ENCODE measurements around the gene PDE4D.
"Not testable (repeated sequence)": the region's sequence is repeated elsewhere in the genome, so short reads cannot be mapped to it uniquely, and the experiment has no call there.

The PDE4D gene

DNA sequence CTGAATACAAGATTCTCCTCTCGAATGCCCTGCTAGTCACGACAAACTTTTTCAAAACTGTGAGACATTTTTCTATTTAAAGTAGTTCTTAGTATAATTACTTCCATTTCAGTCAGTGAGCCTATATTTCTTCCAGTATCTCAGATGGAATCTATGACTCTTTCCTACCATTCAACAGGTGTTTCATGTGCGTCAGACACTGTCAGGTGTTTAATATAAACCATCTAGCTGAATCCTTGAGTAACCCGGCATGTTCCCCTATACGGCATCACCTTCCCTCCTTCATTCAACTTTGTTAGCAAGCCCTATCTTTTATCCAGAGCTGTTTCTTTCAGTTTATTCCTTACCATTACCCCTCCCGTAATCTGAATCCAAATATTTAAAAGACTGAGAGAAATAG, 891.8 kb downstream of the PDE4D start:
- DNase-seq (ENCODE audit: low read depth): no peak

DNA sequence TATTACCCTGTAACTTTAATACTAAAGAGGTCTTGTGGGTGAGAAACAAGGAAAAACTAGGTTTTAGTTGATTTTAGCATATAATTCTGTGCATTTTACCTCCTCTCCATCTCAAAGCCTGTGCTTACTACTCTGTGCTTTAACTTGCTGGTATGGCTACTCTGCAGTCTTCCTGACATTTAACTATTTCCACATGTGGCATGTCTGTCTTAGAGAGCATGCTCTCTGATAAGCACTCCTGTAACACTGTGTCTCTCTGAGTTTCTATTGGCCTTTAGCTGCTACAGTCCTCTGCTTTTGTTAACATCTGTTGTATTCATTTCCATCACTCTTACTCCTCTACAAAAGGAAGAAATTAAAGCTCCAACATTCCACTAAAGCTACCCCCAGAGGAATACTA, 892.4 kb downstream of the PDE4D start:
- no peak for DNase-seq (ENCODE audit: low read depth)

DNA sequence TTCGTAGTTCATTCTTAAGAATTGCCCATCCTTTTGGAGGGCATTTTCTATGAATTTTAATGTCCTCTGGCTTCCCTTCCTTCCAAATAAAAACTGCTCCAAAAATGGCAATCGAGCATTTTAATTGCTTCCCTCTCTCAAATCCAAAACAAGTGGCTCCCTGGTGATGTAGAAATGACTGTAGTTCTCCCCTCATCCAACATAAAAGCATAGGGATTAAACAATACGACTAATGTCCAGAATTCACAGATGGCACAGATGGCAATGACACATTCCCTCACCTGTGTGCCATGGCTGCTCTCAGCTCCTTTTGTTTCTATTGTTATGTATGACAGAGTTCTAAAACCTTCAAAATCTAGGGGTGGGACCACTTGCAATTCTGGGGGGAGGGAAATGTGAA, 893.3 kb downstream of the PDE4D start:
- DNase-seq (ENCODE audit: low read depth): no peak

DNA sequence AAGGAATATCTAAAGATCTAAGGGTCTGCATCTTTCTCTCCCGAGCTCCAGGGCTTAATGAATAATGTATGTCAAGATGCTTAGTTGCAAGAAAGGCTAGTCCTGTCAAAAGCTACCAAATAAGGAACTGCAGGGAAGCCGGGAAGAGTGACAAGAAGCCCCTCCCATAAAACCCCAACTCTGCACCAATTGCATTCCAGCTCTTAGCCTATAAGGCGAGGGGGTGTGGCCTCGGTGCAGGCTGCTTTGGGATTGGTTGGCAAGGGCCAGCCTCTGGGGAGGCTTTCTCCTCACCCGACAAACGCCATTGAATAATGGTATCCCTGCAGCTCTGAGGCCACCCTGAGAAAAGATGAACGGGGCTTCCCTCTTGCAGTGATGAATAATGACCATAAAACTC, 893.7 kb downstream of the PDE4D start:
- no peak for DNase-seq (ENCODE audit: low read depth)

DNA sequence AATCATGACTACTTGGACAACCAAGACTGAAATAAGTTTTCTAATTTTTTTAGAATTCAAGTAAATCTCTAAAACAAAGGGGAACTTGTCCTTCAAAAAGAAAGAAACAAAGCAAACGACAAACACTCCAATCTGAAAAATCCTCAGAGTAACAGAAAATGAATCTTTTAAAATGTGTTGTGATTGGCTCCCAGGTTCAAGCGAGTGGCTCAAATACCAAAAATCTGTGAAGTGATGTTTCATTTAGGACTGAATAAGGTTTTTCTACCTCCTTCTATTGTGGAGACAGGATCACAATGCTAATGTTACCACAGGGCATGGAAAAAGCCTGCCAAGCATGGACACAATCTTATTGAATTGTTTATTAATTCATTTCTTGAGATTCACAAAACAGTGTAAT, 895.0 kb downstream of the PDE4D start:
- no peak for DNase-seq (ENCODE audit: low read depth)

DNA sequence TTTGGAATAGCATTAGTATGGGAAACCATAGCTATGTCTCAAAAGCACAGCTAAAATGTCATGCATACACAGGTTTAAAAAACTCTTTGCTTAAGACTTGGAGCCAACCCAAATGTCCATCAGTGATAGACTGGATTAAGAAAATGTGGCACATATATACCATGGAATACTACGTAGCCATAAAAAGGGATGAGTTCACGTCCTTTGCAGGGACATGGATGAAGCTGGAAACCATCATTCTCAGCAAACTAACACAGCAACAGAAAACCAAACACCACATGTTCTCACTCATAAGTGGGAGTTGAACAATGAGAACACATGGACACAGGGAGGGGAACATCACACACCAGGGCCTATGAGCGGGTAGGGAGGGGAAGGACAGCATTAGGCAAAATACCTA, 897.7 kb downstream of the PDE4D start:
- DNase-seq (ENCODE audit: low read depth): not testable (repeated sequence)

DNA sequence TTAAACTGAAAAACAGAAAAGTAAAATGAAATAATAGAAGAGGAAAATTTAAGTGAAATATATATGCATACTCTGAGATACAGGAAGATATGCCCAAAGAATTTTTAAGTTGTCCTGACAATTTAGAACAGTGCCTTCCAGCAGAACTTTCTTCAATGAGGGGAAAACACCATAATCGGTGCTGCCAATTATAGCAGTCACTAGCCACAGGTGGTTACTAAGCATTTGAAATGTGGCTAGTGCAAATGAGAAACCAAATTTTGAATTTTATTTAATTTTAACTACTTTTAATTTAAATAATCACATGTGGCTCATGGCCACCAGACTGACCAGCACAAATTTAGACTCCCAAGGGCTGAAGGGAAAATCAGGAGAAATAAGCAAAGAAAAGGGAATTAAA, 900.1 kb downstream of the PDE4D start:
- DNase-seq (ENCODE audit: low read depth): no peak

DNA sequence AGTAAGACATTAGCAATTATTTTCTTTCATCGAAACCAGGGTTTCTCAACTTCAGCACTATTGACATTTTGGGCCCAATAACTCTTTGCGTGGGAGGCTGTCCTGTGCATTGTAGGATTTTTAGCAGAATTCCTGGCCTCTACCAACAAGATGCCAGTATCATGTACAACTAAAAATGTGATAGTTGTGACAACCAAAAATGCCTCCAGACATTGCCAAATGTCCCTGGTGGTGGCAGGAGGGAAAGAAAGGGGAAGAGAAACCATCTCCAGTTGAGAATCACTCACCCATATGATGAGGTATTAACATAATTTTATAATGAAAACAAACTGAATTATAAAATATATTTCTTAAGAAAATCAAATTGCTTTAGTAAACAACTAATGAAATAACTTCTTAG, 904.6 kb downstream of the PDE4D start:
- DNase-seq (ENCODE audit: low read depth): no peak

DNA sequence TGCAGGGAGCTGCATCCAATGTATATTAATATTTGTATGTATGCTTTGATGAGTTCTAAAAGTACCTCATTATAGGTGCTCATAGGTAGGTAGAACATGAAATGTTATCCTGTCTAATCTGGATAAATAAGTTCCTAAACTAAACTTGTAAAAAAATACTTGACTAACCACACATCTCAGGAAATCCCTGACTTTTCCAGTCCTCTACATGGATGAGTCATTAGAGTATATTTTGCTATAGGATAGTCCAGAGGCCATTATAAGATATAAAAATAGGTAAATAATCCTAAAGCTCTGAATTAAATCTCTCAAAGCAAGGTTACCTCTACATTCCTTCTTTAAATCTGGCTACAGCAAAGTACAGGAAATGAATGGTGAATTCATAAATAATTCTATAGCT, 906.3 kb downstream of the PDE4D start:
- no peak for DNase-seq (ENCODE audit: low read depth)

DNA sequence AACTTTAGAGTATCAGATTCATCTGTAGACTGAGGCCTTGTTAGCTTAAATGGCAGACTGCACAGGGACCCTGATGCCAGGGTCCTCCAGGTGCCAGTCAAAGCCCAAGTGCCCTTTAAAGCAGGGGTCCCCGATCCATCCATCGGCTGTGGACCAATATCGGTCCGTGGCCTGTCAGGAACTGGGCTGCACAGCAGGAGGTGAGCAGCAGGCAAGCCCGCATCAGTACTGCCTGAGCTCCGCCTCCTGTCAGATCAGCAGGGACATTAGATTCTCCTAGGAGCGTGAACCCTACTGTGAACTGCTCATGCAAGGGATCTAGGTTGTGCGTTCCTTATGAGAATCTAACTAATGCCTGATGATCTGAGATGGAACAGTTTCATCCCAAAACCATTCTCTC, 907.2 kb downstream of the PDE4D start:
- DNase-seq (ENCODE audit: low read depth): no peak

DNA sequence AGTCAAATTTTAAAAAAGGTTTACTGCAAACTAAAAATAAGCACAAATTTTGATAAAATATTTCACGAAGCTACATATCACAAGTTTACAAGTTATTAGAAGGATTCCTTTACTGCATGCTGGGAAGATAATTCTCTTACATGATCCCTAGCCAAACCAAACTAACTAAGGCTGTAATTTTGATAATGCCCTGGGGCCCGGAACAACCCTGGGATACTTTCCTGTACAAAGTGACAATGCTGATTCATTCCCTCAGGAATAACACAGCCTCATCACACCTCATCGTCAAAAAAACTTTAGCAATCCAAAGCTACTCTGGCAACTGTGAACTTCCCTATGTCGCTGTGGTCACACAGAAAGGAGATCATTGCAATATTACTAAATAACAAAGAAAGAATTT, 907.8 kb downstream of the PDE4D start:
- no peak for DNase-seq (ENCODE audit: low read depth)

DNA sequence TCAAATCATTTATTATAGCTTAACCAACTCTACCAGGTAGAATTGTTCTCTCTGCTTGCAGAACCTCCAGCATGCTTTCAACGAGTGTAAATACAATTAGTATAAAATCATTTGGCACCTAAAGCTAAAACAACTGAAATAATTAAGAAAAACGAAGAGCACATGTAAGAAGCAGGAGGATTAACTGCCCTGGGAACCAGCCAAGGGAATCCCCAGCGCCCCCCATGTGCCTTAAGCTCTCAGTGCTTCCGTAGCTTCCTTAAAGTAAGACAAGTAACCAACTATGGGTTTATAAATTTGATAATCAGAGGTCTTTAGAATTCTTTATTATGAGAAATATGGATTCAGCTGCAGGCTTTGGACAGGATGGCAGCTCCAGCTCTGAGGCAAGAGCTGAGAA, 908.2 kb downstream of the PDE4D start:
- DNase-seq (ENCODE audit: low read depth): no peak

DNA sequence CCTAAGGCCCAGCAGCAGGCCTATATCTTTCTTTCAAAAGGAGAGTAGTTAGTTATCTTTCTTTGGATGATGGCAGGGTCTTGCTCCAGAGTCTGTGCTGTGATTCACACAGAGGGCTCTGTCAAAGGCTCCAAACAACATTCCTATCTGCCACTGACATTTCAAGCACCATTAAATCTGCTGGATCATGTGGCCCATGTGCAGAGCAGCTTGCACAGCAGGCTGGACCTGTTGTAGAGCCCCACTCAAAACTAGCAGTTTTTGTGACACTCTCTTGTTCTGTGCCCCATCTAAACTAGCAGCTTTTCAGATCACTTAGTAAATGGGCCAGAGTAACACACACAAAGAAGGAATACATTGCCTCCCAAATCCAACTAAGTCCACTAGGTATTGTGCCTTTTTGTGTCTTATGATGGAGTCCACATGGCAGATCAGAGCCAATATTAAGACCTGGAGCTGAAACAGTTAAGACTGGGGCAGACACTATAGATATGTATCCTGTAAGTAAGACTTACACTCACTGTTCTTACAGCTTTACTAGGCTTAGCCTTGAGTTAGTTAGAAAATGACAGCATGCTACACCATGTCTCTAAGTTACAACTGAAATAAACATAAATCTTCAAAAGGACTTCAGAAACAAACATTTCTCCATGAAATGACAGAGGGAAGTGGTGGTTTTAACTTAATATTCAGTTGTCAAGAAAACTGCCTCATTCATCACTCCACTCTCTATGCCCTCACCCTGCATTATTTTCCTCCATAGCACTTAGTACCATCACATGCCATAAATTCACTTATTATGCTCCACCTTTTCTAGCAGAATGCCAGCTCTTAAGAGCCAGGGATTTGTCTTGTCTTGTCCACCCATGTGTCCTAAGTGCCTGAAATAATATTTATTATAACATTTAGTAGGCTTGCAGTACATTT, 909.7 kb downstream of the PDE4D start:
- no peak for DNase-seq (ENCODE audit: low read depth)

DNA sequence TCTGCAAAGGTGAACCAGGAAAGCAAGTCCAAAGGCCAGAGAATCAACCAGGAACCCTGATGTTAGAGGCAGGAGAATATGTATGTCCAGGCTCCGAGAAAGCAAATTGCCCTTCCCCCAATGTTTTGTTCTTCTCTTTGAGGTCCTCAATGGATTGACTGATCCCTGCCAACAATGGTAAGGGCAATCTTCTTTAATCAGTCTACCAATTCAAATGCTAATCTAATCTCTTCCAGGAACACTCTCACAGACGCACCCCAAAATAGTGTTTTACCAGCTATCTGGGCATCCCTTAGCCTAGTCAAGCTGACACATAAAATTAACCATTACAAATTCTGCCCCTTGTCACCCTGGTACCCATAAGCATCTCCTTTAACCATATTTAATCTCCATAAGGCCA, 912.6 kb downstream of the PDE4D start:
- DNase-seq (ENCODE audit: low read depth): no peak

DNA sequence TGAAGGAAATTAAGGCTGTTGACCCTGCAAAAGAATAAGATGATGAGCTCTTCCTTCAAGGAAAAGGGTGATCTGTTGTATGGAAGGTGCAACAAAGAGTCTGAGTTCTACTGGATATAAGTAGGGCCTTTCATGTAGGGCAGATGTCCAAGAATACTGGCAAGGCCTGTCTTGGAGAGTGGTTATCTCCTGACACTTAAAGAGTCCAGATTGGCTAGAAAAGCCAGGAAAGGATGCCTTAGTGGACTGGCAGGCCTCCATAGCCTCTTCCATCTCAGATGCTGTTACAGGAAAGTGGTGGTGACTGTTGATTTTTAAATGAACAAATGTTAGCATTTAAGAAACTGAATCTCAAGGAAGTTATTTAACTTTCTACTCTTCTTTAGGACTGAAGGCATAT, 914.4 kb downstream of the PDE4D start:
- DNase-seq (ENCODE audit: low read depth): no peak

DNA sequence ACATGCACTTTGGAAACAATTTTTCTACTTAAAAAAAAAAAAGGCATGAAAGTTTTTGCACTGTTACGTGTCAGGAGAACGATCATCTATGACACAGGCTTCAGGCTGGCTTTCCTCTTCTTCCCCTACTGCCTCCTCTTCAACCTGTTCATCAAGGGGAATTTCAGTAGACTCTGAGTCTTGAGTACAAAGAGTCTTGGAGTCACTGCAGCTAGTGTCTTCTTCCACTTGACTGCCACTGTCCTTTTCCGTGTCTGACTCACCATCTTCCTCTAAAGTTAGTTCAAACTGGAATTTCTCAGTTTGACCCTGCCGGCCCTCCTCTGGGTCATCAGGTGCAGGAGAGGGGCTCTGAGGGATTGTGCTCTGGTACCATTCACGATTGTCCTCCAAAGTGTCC, 918.9 kb downstream of the PDE4D start:
- no peak for DNase-seq (ENCODE audit: low read depth)

DNA sequence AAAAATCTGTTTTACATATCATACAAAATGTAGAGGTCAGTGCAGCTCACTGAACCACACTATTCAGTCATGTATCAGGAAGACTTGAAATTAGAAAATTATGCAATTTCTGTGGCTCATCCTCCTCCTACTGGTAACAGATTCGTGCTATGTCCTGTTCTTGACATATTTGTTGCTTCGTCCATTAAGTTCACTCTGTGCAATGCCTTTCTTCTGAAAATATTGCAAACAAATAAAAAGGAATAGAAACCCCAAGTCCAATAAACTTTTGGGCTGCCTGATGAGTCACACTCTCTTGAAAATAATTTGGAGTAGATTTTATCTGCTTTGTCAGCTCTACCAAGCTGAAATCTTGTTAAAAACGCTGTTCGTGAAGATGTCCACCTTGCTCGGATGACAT, 919.4 kb downstream of the PDE4D start:
- no peak for DNase-seq (ENCODE audit: low read depth)

DNA sequence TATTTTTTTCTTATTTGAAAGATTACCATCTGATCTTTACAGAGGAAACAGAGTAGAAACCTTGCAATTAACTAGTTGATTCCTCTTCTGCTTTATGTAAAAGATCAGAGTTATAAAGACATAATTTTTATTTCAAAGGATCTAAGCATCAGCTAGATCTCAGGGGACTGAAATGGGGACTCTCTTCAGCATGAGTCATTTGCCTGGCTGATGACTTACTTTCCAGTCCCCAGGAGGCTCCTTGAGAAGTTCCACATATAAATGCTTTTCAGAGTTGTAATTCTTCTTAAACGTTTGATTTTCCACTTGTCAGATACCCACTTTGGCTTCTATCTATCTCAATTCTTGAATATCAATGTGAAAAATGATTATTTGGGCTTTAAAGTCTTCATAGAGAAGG, 921.2 kb downstream of the PDE4D start:
- DNase-seq (ENCODE audit: low read depth): no peak

DNA sequence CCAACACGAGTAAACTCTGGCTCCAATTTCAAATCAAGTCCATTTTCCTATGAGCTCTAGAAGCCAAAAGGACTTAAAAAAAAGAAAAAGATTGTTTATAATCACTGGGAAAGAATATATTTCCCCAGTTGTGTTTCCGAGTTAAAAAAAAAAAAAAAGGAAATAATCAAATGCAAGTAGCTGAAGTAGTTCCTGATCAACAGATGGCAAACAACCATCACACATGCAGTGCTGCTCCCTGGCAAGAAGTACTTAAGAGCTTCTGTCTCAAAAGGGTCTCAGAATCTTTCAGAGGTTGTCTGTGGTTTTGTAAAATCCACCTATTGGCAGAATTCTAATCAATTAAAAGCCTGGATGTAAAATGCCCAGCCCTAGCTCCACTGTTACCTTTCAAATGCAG, 922.8 kb downstream of the PDE4D start:
- no peak for DNase-seq (ENCODE audit: low read depth)

DNA sequence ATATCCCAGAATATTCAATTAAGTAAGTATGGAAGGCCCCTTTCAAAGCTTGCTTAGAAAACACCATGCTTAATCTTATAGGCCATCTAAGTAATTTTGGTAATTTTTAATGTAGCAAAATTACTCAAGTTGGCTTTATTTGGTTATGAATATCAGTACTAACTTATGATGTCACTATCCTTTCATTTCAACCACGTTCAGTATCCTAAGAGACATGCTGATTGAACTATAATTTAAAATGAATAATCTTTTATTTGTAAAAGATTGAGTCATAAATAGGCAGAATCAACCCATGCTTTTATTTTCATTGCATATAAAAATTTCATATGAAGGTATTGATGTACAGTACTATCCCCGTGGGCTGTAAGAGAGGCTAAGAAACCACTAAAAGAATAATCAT, 923.7 kb downstream of the PDE4D start:
- DNase-seq (ENCODE audit: low read depth): no peak

DNA sequence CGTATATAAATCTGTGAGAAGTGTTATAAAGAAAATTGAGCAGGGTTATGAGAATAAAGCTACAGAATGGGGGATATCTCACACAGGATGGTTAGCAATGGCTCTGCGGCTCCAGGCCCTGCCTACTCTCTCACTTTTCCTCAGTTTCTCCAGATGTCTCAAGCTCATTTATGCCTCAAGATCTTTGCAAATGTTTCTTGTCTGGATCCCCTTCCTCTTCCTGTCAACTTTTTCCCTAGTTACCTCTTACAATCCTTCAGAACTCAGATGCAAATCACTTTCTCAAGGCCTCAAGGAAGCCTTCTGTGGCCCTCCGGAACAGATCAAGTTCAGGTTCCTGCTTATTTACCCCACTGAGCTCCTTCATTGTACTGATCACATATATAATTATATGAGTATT, 924.3 kb downstream of the PDE4D start:
- no peak for DNase-seq (ENCODE audit: low read depth)

DNA sequence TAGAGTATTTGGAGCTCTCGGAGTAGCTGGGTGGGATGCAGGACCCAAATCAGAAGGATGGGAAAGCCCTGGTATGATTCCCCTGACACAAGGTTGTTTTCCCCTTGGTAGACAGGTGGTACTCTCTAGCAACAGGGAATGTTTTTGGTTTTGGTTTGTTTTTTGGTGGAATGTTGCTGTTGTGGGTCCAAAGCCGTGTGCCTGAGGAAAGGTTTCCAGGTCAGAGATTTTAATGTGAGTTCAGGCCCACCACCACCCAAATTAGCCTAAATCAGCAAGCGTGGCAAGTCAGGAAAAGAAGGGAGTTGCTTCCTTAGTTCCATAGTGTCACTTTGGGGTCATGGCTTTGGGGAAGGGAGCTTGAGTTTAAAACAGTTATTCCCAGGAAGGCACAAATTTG, 925.2 kb downstream of the PDE4D start:
- DNase-seq (ENCODE audit: low read depth): no peak

DNA sequence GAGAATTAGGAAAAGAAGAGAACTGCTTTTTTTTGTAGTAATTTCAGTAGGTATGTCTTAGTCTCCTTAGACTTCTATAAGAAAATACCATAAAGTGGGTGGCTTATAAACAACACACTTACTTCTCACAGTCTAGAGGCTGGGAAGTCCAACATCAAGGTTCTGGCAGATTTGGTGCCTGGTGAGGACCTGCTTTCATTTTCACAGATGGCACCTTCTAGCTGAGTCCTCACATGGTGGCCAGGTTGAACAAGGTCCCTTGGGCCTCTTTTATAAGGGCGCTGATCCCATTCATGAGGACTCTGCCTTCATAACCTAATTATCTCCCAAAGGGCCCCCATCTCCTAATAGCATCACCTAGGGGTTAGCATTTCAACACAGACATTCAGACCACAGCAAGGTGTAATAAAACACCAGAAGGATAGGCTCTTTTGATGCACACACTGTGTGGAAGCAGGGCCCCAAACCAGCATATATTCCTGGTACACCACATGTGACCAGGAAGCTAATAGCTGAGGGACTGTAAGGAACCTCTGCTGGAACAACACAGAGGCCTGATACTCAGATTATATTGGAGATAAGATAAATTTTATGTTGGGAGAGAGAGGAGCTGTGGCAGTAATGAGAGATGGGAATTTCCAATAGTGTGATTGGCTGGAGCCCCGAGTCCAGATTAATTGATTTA, 925.8 kb downstream of the PDE4D start:
- no peak for DNase-seq (ENCODE audit: low read depth)

Measured in activated T-cell treated with anti-CD3 and anti-CD28 coated beads for 24 hours (primary cell).